Spleen (tissue), 11 donors: ENCODE results near the gene SLC12A5. TPM values are rescaled to one million over a fixed set of nuclear protein-coding genes. Genes with fewer than 3 reads are reported as not detected.

Source experiments
- DNase-seq: peaks from one replicate; pipeline ENCODE4 v3.0.0-alpha.2; 2020
- H3K27ac ChIP-seq, 8 donors: fragments of 200-600 bp; sonication (generic) in 7 of 8; 1 replicate in 4 of 8; 2 replicates in 4 of 8; pipeline versions ENCODE4 v1.5.0 to v1.8.0; 2016 to 2021; ENCODE audit warnings: inconsistent platforms in 4 of 8, mild to moderate bottlenecking in 4 of 8, moderate library complexity in 1 of 8
- H3K27me3 ChIP-seq, 7 donors: fragments of 200-600 bp; sonication (generic) in 6 of 7; replicated peaks in 1 of 7; 1 replicate in 4 of 7; 2 replicates in 3 of 7; pipeline versions ENCODE4 v1.5.0 to v1.8.0; 2016 to 2021; ENCODE audit warnings: inconsistent platforms in 3 of 7, mild to moderate bottlenecking in 1 of 7
- H3K36me3 ChIP-seq, 6 donors: fragments of 200-600 bp; sonication (generic) in 5 of 6; 1 replicate in 4 of 6; 2 replicates in 2 of 6; pipeline versions ENCODE4 v1.5.0 to v1.8.0; 2016 to 2021; ENCODE audit warnings: inconsistent platforms in 2 of 6
- H3K4me1 ChIP-seq, 6 donors: fragments of 200-600 bp; sonication (generic) in 5 of 6; 1 replicate in 3 of 6; 2 replicates in 3 of 6; pipeline versions ENCODE4 v1.5.0 to v1.8.0; 2016 to 2021; ENCODE audit warnings: inconsistent platforms in 3 of 6
- H3K4me3 ChIP-seq, 8 donors: fragments of 200-600 bp; sonication (generic) in 7 of 8; 1 replicate in 4 of 8; 2 replicates in 4 of 8; pipeline versions ENCODE4 v1.5.0 to v1.8.0; 2016 to 2021; ENCODE audit warnings: inconsistent platforms in 4 of 8, mild to moderate bottlenecking in 4 of 8, moderate library complexity in 2 of 8
- H3K9me3 ChIP-seq, 8 donors: fragments of 200-600 bp; sonication (generic) in 7 of 8; 1 replicate in 4 of 8; 2 replicates in 4 of 8; pipeline versions ENCODE4 v1.5.0 to v1.8.0; 2016 to 2021; ENCODE audit warnings: inconsistent platforms in 4 of 8
- CTCF ChIP-seq, 11 experiments: fragments of 200-600 bp in 7 of 11; fragments of 450-650 bp in 4 of 11; sonication (generic) in 4 of 11; IDR thresholded peaks in 8 of 11; conservative IDR thresholded peaks in 3 of 11; 1 replicate in 7 of 11; 2 replicates in 4 of 11; pipeline versions ENCODE4 v1.4.0 to v1.8.0; 2016 to 2021; ENCODE audit warnings: antibody characterized with exemption in 11 of 11, inconsistent platforms in 4 of 11, mild to moderate bottlenecking in 1 of 11
- POLR2A ChIP-seq, 3 donors: fragments of 450-650 bp; IDR thresholded peaks; one replicate each; pipeline ENCODE4 v1.5.1; 2017; ENCODE audit warnings: antibody characterized with exemption in 3 of 3, mild to moderate bottlenecking in 1 of 3
- POLR2AphosphoS5 ChIP-seq, 3 donors: sonication (generic); formaldehyde crosslinking; IDR thresholded peaks; one replicate each; pipeline ENCODE4 v1.5.1; 2017; ENCODE audit warnings: antibody characterized with exemption in 3 of 3
- WGBS, 5 donors: extraction: QIAGEN DNeasy Blood & Tissue Kit in 3 of 5; methylation state at CpG; one replicate each; pipeline versions ENCODE4 v1.1.5 to v1.1.7; 2013 to 2018; 5-methylcytosine and 5-hydroxymethylcytosine counted together
- intact Hi-C: fragments of 100-400 bp; cut with DNase I; formaldehyde crosslinking; loops from one replicate; pipeline ENCODE4 v1.15.0; 2023; ENCODE audit warnings: low total_unique reads
- polyA plus RNA-seq, 3 donors: library from polyadenylated mRNA; stranded (reverse); fragments of 200-250 nt; gene quantifications; one replicate each; pipeline ENCODE4 v1.2.1, GENCODE V29; 2013
- total RNA-seq, 7 donors: library from RNA; depleted of rRNA in 3 of 7; stranded (reverse); fragments of >200 nt in 3 of 7; fragmentation: NEBNext Ultra II Directional in 4 of 7; extraction: Animal tissue kit (Norgen Biotek cat#: 25700) in 4 of 7; gene quantifications; one replicate each; pipeline versions ENCODE4 v1.1.0 to v1.2.1, GENCODE V29; 2016 to 2021
- donor health status: healthy with polysubstance abuse.
- donor health status: DM: no; HTN: no; CAD: no; lungs with moderate emphysema.
- donor health status: DM: no; HTN: no; CAD: no.
- donor health status: Bipolar disorder and iron deficiency.
- donor health status: healthy.
- donor health status: DM: no; HTN: no; CAD: no.
- donor health status: DM: yes; HTN: yes; CAD: no.

SLC12A5 gene
- total and polyA plus RNA-seq, 10 donors = 0.20 to 8.7 (median 2.7) TPM

GRCh38 chr20:46058599-46059281 lies 29.7 kb downstream of the SLC12A5 start:
- H3K4me1 ChIP-seq = peaks cover 37 to 63% (median 52%) of the 10 kb centered on the region in 6 donors
- H3K27me3 ChIP-seq = peaks cover 3 to 53% (median 20%) of the 10 kb centered on the region in 7 donors
- no peak for DNase-seq
- no peaks in the 10 kb centered on the region for H3K9me3 ChIP-seq
- TF ChIP-seq CTCF (IDR thresholded peaks at IDR 0.05 in 8 of 11, conservative IDR thresholded peaks at IDR 0.05 in 3 of 11) = no peak
- no peak for TF ChIP-seq POLR2A (IDR thresholded peaks at IDR 0.05)
- TF ChIP-seq POLR2AphosphoS5 (IDR thresholded peaks at IDR 0.05) = peak in 2 of 3 donors; percentile 21 to 39
- no peak overlapping the region for H3K27ac ChIP-seq
- peaks cover 13 to 47% (median 27%) of the 10 kb centered on the region in 6 donors for H3K36me3 ChIP-seq
- intact Hi-C loops = no loop called here
- WGBS, 5 donors = 27 to 65% (median 29%) methylated on average over 17 to 35 of the region's 35 CpGs
- peak overlapping the region in 7 of 8 donors; percentile 13 to 58 (median 26) for H3K4me3 ChIP-seq

- peak overlapping the region; percentile 13 to 75 (median 64) for H3K27ac ChIP-seq
- TF ChIP-seq POLR2A (IDR thresholded peaks at IDR 0.05) = no peak
- TF ChIP-seq CTCF (IDR thresholded peaks at IDR 0.05 in 8 of 11, conservative IDR thresholded peaks at IDR 0.05 in 3 of 11) = no peak
- TF ChIP-seq POLR2AphosphoS5 (IDR thresholded peaks at IDR 0.05) = peak in 1 of 3 donors; percentile 67
- peaks cover 22 to 63% (median 43%) of the 10 kb centered on the region in 6 donors for H3K36me3 ChIP-seq
- peaks cover 37 to 63% (median 52%) of the 10 kb centered on the region in 6 donors for H3K4me1 ChIP-seq
- 24 to 36% (median 33%) methylated on average over 2 of the region's 2 CpGs for WGBS, 5 donors
- no peak overlapping the region for H3K4me3 ChIP-seq
- intact Hi-C loops = no loop called here
- DNase-seq = no peak
- H3K27me3 ChIP-seq = peaks cover 3 to 40% (median 20%) of the 10 kb centered on the region in 7 donors
- H3K9me3 ChIP-seq = no peaks in the 10 kb centered on the region
Measured at GRCh38 chr20:46060301-46060881, 31.4 kb downstream of the SLC12A5 start.

GRCh38 chr20:46060975-46061374 lies 32.0 kb downstream of the SLC12A5 start:
- WGBS, 5 donors = 70 to 80% (median 72%) methylated on average over 4 of the region's 4 CpGs
- no peaks in the 10 kb centered on the region for H3K9me3 ChIP-seq
- H3K4me3 ChIP-seq = no peak overlapping the region
- H3K27ac ChIP-seq = peak overlapping the region in 7 of 8 donors; percentile 43 to 75 (median 68)
- intact Hi-C loops = no loop called here
- peaks cover 3 to 35% (median 20%) of the 10 kb centered on the region in 7 donors for H3K27me3 ChIP-seq
- no peak for DNase-seq
- TF ChIP-seq CTCF (IDR thresholded peaks at IDR 0.05 in 8 of 11, conservative IDR thresholded peaks at IDR 0.05 in 3 of 11) (no peak), POLR2A (IDR thresholded peaks at IDR 0.05) (no peak), POLR2AphosphoS5 (IDR thresholded peaks at IDR 0.05) (no peak)
- H3K4me1 ChIP-seq = peaks cover 37 to 63% (median 52%) of the 10 kb centered on the region in 6 donors
- H3K36me3 ChIP-seq = peaks cover 24 to 69% (median 49%) of the 10 kb centered on the region in 6 donors

- DNase-seq = no peak
- Histone ChIP-seq H3K27ac (peak overlapping the region in 1 of 8 donors; percentile 25), H3K9me3 (no peaks in the 10 kb centered on the region), H3K4me3 (no peak overlapping the region), H3K27me3 (peaks cover 3 to 23% (median 17%) of the 10 kb centered on the region in 7 donors), H3K36me3 (peaks cover 34 to 81% (median 61%) of the 10 kb centered on the region in 6 donors), H3K4me1 (peaks cover 37 to 59% (median 51%) of the 10 kb centered on the region in 6 donors)
- intact Hi-C loops = no loop called here
- whole genome bisulfite sequencing, 5 donors = 93 to 98% (median 96%) methylated on average over 4 of the region's 4 CpGs
- TF ChIP-seq POLR2AphosphoS5 (IDR thresholded peaks at IDR 0.05) (no peak), POLR2A (IDR thresholded peaks at IDR 0.05) (no peak), CTCF (IDR thresholded peaks at IDR 0.05 in 8 of 11, conservative IDR thresholded peaks at IDR 0.05 in 3 of 11) (no peak)
Measured at GRCh38 chr20:46062151-46062550, 33.1 kb downstream of the SLC12A5 start.
